ENCODE measurements around the gene MDK.

MDK gene

GRCh38 chr11:46346886-46347636 is 34.4 kb upstream of the MDK start, which contains the start of gene DGKZ:
DGKZ (plus strand) TSS chr11:46347463; CDS start chr11:46347660, 197 bp downstream.
- in situ Hi-C loops (cut with HindIII; ENCODE audit: low sequenced_read_pairs) = loop anchor here (5.0 kb wide), 1 partner anchor 35 kb away; the partner anchor contains the start of gene MDK

- in situ Hi-C loops (cut with HindIII; ENCODE audit: low sequenced_read_pairs) = loop anchor here (5.0 kb wide), 1 partner anchor 35 kb away; the partner anchor contains the start of gene MDK
Measured at GRCh38 chr11:46347637-46348311, 33.7 kb upstream of the MDK start.

DNA sequence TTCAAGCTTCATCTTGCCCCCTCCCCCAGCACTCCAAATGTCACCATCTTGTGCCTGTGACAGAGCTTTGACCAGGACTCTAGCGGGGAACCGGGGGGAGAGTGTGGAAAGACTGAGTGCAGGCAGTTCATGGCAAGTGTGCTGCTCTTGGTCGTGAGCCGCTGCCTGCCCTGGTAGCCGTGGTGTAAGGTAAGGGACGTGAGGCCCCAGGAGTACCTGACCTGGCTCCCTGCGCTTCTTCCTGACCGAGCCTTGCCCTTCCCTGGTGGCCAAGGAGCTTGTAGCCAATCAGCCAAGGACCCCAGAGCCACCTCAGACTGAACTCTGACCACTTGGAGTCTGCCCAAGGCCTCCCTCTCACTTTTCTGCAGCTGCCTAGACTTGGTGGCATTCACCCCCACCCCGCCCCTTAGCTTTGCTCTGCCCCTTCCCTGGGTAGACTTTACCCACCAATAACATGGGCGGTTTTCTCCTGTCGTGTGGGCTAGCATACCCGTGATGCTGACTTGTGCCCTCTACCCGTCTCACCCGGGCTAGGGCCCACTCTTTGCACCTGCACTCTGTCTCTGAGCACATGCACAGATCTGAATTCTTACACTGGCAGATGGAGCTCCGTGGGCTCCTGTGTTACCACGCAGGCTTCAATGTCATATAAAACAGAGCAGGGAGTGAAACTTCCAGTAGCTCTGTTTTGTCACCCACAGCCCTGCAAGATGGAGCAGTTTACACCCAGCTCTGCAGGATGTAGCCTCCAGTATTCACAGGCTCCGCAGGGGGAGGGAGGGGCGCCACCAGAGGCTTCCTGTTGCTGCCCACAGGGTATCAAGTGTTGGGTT is 32.7 kb upstream of the MDK start:
- in situ Hi-C loops (cut with HindIII; ENCODE audit: low sequenced_read_pairs) = loop anchor here (5.0 kb wide), 1 partner anchor 34 kb away; the partner anchor contains the start of gene MDK

- in situ Hi-C loops (cut with HindIII; ENCODE audit: low sequenced_read_pairs) = no loop called here
Measured at GRCh38 chr11:46350695-46351094, 30.8 kb upstream of the MDK start.

DNA sequence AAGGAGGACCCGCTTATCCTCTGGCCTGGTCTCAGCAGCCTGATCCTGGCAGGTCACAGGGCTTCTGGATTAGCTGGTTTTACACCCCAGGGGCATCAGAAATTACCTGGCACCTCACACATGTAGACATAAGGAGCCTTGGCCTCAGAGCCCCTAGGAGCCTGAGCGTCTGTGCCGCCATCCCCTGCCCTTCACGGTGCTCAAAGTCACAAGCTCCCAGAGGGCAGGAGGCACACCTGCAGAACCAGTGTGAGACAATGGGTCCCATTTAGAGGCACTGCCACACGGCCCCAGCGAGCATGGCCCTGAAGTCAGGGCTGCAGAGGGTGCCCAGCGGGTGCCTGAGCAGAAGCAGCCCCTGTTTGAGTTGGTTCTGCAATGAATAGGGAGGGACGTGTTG is 30.3 kb upstream of the MDK start:
- in situ Hi-C loops (cut with HindIII; ENCODE audit: low sequenced_read_pairs) = no loop called here

GRCh38 chr11:46351606-46352005 is 29.9 kb upstream of the MDK start:
- in situ Hi-C loops (cut with HindIII; ENCODE audit: low sequenced_read_pairs) = no loop called here

- in situ Hi-C loops (cut with HindIII; ENCODE audit: low sequenced_read_pairs) = no loop called here
Measured at GRCh38 chr11:46352063-46352841, 29.2 kb upstream of the MDK start.

GRCh38 chr11:46353698-46354097 is 27.8 kb upstream of the MDK start:
- in situ Hi-C loops (cut with HindIII; ENCODE audit: low sequenced_read_pairs) = no loop called here

- in situ Hi-C loops (cut with HindIII; ENCODE audit: low sequenced_read_pairs) = no loop called here
Measured at GRCh38 chr11:46356924-46357482, 24.5 kb upstream of the MDK start.

GRCh38 chr11:46357483-46357936 is 24.0 kb upstream of the MDK start:
- in situ Hi-C loops (cut with HindIII; ENCODE audit: low sequenced_read_pairs) = no loop called here

- in situ Hi-C loops (cut with HindIII; ENCODE audit: low sequenced_read_pairs) = no loop called here
Measured at GRCh38 chr11:46359953-46360352, 21.5 kb upstream of the MDK start.

DNA sequence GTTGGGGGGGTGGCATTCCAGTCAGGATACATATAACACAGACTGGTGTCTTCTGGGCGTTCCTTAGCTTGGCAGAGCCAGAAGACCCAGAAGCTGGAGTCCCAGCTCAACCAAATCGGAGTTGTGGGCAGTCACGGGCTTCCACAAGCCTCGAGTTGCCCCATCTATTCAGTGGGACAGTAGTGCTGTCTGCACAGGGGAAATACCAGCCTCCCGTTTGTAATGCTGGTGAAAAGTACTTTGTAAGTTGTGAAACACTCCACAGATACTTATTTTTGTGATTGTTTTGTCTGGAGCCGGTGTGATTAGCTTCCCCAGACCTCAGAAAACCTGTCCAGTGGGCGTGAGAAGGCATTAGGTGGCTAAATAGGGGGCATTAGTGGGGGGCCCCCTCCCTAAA is 20.6 kb upstream of the MDK start:
- in situ Hi-C loops (cut with HindIII; ENCODE audit: low sequenced_read_pairs) = no loop called here

DNA sequence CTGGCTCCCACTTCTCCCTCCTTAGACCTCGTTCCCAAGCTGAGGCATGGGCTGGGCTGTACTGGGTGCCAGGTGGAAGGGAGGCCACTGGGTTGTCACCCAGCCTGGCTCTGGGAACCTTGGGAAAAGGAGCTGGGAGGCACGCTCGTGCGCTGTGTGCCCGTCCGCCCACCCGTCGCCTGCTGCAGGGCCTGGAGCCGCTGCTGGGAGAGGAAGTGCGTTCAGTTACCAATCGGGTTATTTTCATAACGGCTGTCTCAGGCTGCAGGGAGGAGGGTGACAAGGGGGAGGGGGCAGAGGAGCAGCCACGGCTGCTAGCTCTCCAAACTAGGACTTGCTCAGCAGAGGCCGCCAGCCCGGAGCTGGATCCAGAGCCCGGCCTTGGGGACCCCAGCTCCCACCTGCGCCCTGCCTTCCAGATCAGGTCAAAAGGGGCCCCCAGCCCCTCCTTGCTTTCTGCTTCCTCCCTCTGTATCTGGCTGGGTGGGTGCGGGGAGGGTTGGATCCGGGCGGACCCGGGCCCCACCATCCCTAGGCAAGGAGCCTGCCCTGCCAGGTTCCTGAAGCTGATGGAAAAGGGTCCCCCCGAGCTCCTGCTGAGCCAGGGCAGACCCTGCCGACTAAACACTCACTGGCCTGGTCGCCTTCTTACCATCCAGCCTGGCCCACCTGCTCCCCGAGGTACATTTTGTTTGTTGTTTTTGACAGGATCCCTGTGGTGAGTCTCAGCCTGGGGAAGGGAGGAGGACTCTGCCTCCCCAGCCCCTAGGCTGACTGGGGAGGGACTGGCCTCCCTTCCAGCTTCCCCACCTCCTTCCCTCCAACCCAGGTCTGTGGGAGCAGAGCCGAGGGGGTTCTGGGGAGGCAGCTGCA is 19.9 kb upstream of the MDK start:
- in situ Hi-C loops (cut with HindIII; ENCODE audit: low sequenced_read_pairs) = no loop called here

DNA sequence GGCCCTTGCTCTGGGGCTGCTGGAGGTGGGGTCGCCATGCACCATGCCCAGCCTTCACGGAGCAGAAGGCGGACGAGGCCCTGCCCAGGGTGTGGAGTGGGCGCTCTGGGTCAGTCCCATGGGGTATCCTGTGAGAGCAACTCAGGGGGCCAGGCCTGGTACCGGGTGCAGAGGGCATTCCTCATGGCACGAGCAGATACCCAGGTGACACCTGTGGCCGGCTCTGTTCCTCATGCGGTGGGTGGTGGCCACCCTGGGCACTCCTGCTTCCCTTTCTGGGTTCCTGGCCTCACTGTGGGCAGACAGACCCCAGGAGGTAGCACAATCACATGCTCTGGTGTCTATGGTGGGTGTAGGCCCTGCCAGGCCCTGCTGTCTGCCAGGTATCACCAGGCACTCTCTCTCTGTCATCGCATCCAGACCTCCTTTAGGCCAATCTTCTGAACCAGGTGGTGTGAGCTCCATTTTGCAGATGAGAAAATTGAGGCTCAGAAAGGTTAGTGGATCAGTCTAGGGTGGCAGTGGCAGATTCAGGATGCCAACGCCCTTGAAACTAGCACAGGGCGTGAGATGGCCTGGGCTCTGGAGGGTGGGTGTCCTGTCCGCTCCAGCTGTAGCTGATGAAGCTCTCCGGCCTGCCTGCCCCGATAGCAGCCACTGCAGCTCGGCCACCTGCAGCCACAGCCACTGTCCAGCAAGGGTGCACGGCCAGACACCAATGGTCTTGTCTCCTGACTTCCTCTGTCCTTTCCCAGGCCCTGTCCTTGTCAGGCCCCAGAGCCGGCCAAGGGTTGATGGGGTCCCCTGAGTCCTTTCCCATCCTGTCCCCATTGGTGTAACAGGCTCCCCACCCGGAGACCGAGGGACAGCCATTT is 19.1 kb upstream of the MDK start:
- in situ Hi-C loops (cut with HindIII; ENCODE audit: low sequenced_read_pairs) = no loop called here

- in situ Hi-C loops (cut with HindIII; ENCODE audit: low sequenced_read_pairs) = no loop called here
Measured at GRCh38 chr11:46363031-46363407, 18.4 kb upstream of the MDK start.

DNA sequence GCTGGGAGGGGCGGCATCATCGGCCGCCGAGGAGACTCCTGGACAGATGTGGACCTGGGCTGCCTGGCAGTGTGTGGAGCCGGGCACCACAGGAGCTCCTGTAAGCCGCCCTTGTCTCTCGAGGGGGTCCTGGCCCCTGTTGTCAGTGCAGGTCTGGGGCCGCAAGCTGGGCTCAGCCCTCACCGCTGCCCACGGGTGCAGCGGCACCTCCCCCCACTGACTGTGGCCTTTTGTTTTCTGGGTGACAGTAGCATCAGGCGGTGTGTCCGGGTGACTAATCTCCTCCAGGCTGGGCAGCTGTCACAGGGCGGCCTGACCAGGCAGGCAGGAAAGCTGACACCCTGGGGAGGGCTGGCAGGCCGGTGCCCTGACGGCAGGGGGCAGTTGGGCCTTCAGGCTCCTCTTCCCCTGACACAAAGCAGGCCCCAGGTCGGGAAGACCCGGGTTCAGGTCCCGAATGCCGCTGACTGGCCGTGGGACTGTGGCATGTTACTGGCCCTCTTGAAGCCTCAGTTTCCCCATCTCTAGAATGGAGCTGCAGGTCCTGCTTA is 17.9 kb upstream of the MDK start:
- in situ Hi-C loops (cut with HindIII; ENCODE audit: low sequenced_read_pairs) = no loop called here

DNA sequence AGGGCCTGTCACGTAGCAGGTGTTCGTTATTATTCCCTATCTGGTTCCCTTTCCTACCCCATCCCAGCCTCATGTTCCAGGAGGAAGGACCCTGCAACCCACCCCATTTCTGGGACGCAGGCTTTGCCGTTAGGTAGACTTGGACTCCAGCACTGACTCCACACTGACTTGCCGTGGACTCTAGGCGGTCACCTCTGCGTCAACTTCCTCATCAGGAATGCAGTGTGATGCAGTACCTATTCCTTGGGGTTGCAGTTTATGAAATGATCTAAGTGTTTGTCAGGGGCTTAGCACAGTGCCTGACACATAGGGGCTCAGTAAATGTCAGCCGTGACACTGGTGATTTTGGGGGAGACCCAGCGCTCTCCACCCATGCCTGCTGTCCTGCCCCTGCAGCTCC is 17.4 kb upstream of the MDK start:
- in situ Hi-C loops (cut with HindIII; ENCODE audit: low sequenced_read_pairs) = no loop called here

DNA sequence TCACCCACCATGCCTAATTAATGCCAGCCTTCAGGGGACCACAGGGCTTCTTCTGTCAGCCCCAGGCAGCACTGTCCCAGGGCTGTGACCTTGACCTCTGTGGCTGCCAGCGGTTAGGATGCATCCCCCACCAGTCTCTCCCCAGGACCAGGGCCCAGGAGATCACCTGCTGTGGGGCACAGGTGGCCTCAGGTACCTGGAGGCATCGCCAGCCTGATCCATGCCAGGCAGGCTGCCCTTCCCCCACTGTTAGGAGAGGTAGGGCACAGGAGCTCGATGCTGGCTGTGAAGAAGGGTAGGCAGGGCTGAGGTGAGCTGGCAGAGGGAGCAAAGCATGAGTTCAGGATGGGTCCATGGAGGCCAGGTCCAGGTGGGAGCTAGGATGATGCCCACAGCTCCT is 16.7 kb upstream of the MDK start:
- in situ Hi-C loops (cut with HindIII; ENCODE audit: low sequenced_read_pairs) = no loop called here

All from endothelial cell of hepatic sinusoid (primary cell).